H1 (cell line): ENCODE data around the gene BPHL. TPM values are rescaled to one million over a fixed set of nuclear protein-coding genes. Genes with fewer than 3 reads are reported as not detected.

Experiments used
- CEBPB ChIP-seq: IDR thresholded peaks from 2 replicates; pipeline ENCODE4 v1.6.1; 2012; ENCODE audit warnings: low read depth, low read length
- EZH2 ChIP-seq: fragments of 200-600 bp; sonication (generic); IDR thresholded peaks from 2 replicates; pipeline ENCODE4 v1.7.1; 2012; ENCODE audit warnings: low read depth, mild to moderate bottlenecking, moderate library complexity, low read length, inconsistent platforms; ENCODE audit not compliant: severe bottlenecking
- GTF2F1 ChIP-seq: IDR thresholded peaks from 2 replicates; pipeline ENCODE4 v1.6.1; 2012; ENCODE audit warnings: low read depth, low read length, improper control_type of control experiment, borderline replicate concordance
- HDAC6 ChIP-seq: IDR thresholded peaks from one replicate; pipeline ENCODE4 v1.7.1; 2012; ENCODE audit warnings: low read depth, mild to moderate bottlenecking, inconsistent platforms, low read length, moderate library complexity
- RFX5 ChIP-seq: IDR thresholded peaks from 2 replicates; pipeline ENCODE4 v1.6.1; 2011; ENCODE audit warnings: low read depth, low read length, improper control_type of control experiment, borderline replicate concordance
- TEAD4 ChIP-seq: IDR thresholded peaks from 2 replicates; pipeline ENCODE4 v1.6.1; 2012; ENCODE audit warnings: low read depth, low read length, inconsistent platforms, mixed read lengths
- polyA plus RNA-seq, 7 experiments: library from polyadenylated mRNA; depleted of rRNA in 3 of 7; stranded (reverse) in 5 of 7; unstranded in 2 of 7; fragments of >200 nt in 5 of 7; fragments of 200-250 nt in 2 of 7; gene quantifications; 1 replicate in 5 of 7; 2 replicates in 1 of 7; 4 replicates in 1 of 7; pipeline versions ENCODE4 v1.2.1 to v1.2.3, GENCODE V29; 2011 to 2013; ENCODE audit warnings: missing spikeins in 2 of 7, mixed read lengths in 2 of 7
- total RNA-seq: library from RNA; stranded (reverse); fragmentation: NEBNext Ultra II Directional; extraction: Animal tissue kit (Norgen Biotek cat#: 25700); gene quantifications from 2 replicates; pipeline ENCODE4 v1.2.1, GENCODE V29; 2021
- TF ChIP-seq, protein P1 (sequence below): fragments of 300-600 bp; sonication (generic); IDR thresholded peaks from 2 replicates; pipeline ENCODE4 v1.7.1; 2012; ENCODE audit warnings: low read length, moderate library complexity, mild to moderate bottlenecking, inconsistent platforms; ENCODE audit not compliant: insufficient replicate concordance
- TF ChIP-seq, protein P2 (sequence below): IDR thresholded peaks from 2 replicates; pipeline ENCODE4 v1.6.1; 2011; ENCODE audit warnings: low read depth, mild to moderate bottlenecking, low read length; ENCODE audit not compliant: insufficient read depth

The BPHL gene
- total and polyA plus RNA-seq, 2 of the 8 experiments (the other 6 are each of a cell fraction or from before 2014, with no cell fraction given) = 24.4 to 36.4 TPM

DNA sequence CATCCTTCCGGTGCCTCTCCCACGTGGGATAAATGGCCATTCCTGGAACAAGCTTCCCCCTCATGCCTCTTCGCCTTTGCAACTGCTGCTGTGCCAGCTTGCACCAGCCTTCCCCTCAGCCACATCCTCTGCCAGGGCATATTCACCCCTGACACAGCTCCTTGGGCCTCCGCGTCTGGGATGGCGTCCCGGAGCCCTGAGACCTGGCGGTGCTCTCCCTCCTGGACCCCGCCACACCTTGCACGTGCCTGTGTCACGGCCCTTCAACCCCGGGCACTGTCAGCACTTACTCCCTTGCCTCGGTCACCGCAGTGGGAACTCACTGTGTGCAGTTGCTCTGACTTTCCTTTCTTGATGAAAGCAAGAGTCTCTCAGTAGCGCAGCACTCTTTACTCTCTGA lies 13.2 kb downstream of the BPHL start (continued):
- TF ChIP-seq, protein P1, sequence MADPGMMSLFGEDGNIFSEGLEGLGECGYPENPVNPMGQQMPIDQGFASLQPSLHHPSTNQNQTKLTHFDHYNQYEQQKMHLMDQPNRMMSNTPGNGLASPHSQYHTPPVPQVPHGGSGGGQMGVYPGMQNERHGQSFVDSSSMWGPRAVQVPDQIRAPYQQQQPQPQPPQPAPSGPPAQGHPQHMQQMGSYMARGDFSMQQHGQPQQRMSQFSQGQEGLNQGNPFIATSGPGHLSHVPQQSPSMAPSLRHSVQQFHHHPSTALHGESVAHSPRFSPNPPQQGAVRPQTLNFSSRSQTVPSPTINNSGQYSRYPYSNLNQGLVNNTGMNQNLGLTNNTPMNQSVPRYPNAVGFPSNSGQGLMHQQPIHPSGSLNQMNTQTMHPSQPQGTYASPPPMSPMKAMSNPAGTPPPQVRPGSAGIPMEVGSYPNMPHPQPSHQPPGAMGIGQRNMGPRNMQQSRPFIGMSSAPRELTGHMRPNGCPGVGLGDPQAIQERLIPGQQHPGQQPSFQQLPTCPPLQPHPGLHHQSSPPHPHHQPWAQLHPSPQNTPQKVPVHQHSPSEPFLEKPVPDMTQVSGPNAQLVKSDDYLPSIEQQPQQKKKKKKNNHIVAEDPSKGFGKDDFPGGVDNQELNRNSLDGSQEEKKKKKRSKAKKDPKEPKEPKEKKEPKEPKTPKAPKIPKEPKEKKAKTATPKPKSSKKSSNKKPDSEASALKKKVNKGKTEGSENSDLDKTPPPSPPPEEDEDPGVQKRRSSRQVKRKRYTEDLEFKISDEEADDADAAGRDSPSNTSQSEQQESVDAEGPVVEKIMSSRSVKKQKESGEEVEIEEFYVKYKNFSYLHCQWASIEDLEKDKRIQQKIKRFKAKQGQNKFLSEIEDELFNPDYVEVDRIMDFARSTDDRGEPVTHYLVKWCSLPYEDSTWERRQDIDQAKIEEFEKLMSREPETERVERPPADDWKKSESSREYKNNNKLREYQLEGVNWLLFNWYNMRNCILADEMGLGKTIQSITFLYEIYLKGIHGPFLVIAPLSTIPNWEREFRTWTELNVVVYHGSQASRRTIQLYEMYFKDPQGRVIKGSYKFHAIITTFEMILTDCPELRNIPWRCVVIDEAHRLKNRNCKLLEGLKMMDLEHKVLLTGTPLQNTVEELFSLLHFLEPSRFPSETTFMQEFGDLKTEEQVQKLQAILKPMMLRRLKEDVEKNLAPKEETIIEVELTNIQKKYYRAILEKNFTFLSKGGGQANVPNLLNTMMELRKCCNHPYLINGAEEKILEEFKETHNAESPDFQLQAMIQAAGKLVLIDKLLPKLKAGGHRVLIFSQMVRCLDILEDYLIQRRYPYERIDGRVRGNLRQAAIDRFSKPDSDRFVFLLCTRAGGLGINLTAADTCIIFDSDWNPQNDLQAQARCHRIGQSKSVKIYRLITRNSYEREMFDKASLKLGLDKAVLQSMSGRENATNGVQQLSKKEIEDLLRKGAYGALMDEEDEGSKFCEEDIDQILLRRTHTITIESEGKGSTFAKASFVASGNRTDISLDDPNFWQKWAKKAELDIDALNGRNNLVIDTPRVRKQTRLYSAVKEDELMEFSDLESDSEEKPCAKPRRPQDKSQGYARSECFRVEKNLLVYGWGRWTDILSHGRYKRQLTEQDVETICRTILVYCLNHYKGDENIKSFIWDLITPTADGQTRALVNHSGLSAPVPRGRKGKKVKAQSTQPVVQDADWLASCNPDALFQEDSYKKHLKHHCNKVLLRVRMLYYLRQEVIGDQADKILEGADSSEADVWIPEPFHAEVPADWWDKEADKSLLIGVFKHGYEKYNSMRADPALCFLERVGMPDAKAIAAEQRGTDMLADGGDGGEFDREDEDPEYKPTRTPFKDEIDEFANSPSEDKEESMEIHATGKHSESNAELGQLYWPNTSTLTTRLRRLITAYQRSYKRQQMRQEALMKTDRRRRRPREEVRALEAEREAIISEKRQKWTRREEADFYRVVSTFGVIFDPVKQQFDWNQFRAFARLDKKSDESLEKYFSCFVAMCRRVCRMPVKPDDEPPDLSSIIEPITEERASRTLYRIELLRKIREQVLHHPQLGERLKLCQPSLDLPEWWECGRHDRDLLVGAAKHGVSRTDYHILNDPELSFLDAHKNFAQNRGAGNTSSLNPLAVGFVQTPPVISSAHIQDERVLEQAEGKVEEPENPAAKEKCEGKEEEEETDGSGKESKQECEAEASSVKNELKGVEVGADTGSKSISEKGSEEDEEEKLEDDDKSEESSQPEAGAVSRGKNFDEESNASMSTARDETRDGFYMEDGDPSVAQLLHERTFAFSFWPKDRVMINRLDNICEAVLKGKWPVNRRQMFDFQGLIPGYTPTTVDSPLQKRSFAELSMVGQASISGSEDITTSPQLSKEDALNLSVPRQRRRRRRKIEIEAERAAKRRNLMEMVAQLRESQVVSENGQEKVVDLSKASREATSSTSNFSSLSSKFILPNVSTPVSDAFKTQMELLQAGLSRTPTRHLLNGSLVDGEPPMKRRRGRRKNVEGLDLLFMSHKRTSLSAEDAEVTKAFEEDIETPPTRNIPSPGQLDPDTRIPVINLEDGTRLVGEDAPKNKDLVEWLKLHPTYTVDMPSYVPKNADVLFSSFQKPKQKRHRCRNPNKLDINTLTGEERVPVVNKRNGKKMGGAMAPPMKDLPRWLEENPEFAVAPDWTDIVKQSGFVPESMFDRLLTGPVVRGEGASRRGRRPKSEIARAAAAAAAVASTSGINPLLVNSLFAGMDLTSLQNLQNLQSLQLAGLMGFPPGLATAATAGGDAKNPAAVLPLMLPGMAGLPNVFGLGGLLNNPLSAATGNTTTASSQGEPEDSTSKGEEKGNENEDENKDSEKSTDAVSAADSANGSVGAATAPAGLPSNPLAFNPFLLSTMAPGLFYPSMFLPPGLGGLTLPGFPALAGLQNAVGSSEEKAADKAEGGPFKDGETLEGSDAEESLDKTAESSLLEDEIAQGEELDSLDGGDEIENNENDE = no peak
- TF ChIP-seq HDAC6 (no peak), EZH2 (no peak), RFX5 (no peak), TEAD4 (no peak), GTF2F1 (no peak), CEBPB (no peak)
- TF ChIP-seq, protein P2, sequence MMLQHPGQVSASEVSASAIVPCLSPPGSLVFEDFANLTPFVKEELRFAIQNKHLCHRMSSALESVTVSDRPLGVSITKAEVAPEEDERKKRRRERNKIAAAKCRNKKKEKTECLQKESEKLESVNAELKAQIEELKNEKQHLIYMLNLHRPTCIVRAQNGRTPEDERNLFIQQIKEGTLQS = no peak
